ENCODE data around the gene ZNF462. TPM values are rescaled to one million over a fixed set of nuclear protein-coding genes. Genes with fewer than 3 reads are reported as not detected.

Gene ZNF462
- polyA plus RNA-seq, 2 of the 4 experiments (the other 2 are of a cell fraction) = 2.4 to 3.9 TPM

- TF ChIP-seq CHD4 (IDR thresholded peaks at IDR 0.05; ENCODE audit: borderline replicate concordance) = no peak
- no peak for TF ChIP-seq SMC3 (IDR thresholded peaks at IDR 0.05)
- no peak for TF ChIP-seq PHF8 (IDR thresholded peaks at IDR 0.05; ENCODE audit: borderline replicate concordance, low read depth)
- no peak for TF ChIP-seq HOXB13 (CRISPR knock-in tag; IDR thresholded peaks at IDR 0.05; ENCODE audit: low read depth)
- no peak for TF ChIP-seq FOXS1 (CRISPR knock-in tag; IDR thresholded peaks at IDR 0.05)
- no peak for TF ChIP-seq ZFP36 (IDR thresholded peaks at IDR 0.05; ENCODE audit: borderline replicate concordance, partially characterized antibody)
- TF ChIP-seq NR3C1 (IDR thresholded peaks at IDR 0.05) = no peak
- TF ChIP-seq E2F6 (IDR thresholded peaks at IDR 0.05; ENCODE audit: borderline replicate concordance, low read depth) = no peak
- peak; percentile 40; the same call in 1 of the 2 replicates for TF ChIP-seq GATA3 (IDR thresholded peaks at IDR 0.05; ENCODE audit: borderline replicate concordance)
- TF ChIP-seq FOSL2 (IDR thresholded peaks at IDR 0.05) = no peak
- 0 out of 2 replicates have a peak, but pooled peaks have one; percentile 23 for TF ChIP-seq FOSL2 (CRISPR knock-in tag; IDR thresholded peaks at IDR 0.05)
- no peak for TF ChIP-seq HMGXB4 (CRISPR knock-in tag; IDR thresholded peaks at IDR 0.05; ENCODE audit: borderline replicate concordance)
- no peak for TF ChIP-seq ZNF302 (CRISPR knock-in tag; IDR thresholded peaks at IDR 0.05)
- no peak for TF ChIP-seq KDM1A (IDR thresholded peaks at IDR 0.05; ENCODE audit: low read depth)
- no peak for TF ChIP-seq ESRRA (IDR thresholded peaks at IDR 0.05; ENCODE audit: borderline replicate concordance, low read length)
- no peak for TF ChIP-seq RFX5 (IDR thresholded peaks at IDR 0.05)
- TF ChIP-seq MAX (IDR thresholded peaks at IDR 0.05) = no peak
- H3K9me3 ChIP-seq = no peaks in the 10 kb centered on the region
- ATAC-seq (no peak), DNase-seq (ENCODE audit: low read depth in 1 of 2, low spot score in 1 of 2) (peak in 1 of 2 experiments; percentile 8), FAIRE-seq (no peak)
- WGBS (ENCODE audit: missing lambda C conversion rate) = 0% methylated on average over 1 of the region's 1 CpG
- no peak overlapping the region for H3K27ac ChIP-seq
- ChIA-PET CTCF (no interaction called here), POLR2A (no interaction called here)
- peaks cover 15% of the 10 kb centered on the region; the same call in 2 of the 3 replicates for H3K4me1 ChIP-seq
- peak overlapping the region; percentile 39 for H3K4me2 ChIP-seq
- no peak overlapping the region for H3K4me3 ChIP-seq
Measured at GRCh38 chr9:106966481-106966880, 103.5 kb downstream of the ZNF462 start.

GRCh38 chr9:106969696-106970095 is 106.7 kb downstream of the ZNF462 start:
- DNase-seq (ENCODE audit: low read depth in 1 of 2, low spot score in 1 of 2) = no peak
- CTCF ChIA-PET = no interaction called here
- no peak overlapping the region for H3K27ac ChIP-seq
- POLR2A ChIA-PET = no interaction called here
- FAIRE-seq = no peak
- no peak overlapping the region for H3K4me3 ChIP-seq
- H3K9me3 ChIP-seq = no peaks in the 10 kb centered on the region
- H3K4me1 ChIP-seq = peaks cover 15% of the 10 kb centered on the region; the same call in 2 of the 3 replicates
- no peak for TF ChIP-seq CBX2 (IDR thresholded peaks at IDR 0.05; ENCODE audit: borderline replicate concordance, low read depth)
- no peak for TF ChIP-seq HMGXB4 (CRISPR knock-in tag; IDR thresholded peaks at IDR 0.05; ENCODE audit: borderline replicate concordance)
- no peak for TF ChIP-seq EHF (CRISPR knock-in tag; IDR thresholded peaks at IDR 0.05)
- TF ChIP-seq EP300 (IDR thresholded peaks at IDR 0.05) = no peak
- TF ChIP-seq GATA3 (IDR thresholded peaks at IDR 0.05; ENCODE audit: borderline replicate concordance) = no peak
- TF ChIP-seq TFCP2L1 (CRISPR knock-in tag; IDR thresholded peaks at IDR 0.05) = no peak
- TF ChIP-seq NR3C1 (IDR thresholded peaks at IDR 0.05) = no peak
- no peak for TF ChIP-seq TP53 (CRISPR knock-in tag; IDR thresholded peaks at IDR 0.05)
- no peak for TF ChIP-seq CBX8 (IDR thresholded peaks at IDR 0.05)
- TF ChIP-seq ATOH8 (CRISPR knock-in tag; IDR thresholded peaks at IDR 0.05; ENCODE audit: low read depth) = no peak
- TF ChIP-seq FOSL2 (IDR thresholded peaks at IDR 0.05) = no peak
- no peak for TF ChIP-seq FOSL2 (CRISPR knock-in tag; IDR thresholded peaks at IDR 0.05)
- no peak for ATAC-seq
- H3K4me2 ChIP-seq = no peak overlapping the region
